CD4-positive, alpha-beta T cell treated with Interleukin-10 for 1 hour (primary cell): Measurements from ENCODE around the gene AKR1C2.
"Not testable (repeated sequence)": the region's sequence is repeated elsewhere in the genome, so short reads cannot be mapped to it uniquely, and the experiment has no call there.

Experiments
- DNase-seq: peaks from one replicate; pipeline ENCODE4 v3.0.0-alpha.2; 2020

AKR1C2 gene

DNA sequence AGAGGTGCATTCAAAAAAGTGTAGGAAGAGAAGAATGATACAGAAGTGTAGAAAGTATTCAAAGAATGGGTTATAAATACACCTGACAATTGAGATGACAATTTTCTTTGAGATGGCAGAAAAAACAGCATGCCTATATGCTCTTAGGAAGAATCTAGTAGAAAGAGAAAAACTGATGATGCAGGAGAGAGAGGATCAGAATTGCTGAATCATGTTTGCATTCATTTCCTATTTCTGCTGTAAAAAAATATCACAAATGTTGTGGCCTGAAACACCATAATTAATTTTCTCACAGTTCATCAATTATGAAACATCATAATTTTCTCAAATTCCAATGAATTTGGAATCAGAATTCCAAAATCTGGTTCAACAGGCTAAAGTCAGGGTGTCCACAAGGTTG lies 50.3 kb downstream of the AKR1C2 start:
- no peak for DNase-seq

DNA sequence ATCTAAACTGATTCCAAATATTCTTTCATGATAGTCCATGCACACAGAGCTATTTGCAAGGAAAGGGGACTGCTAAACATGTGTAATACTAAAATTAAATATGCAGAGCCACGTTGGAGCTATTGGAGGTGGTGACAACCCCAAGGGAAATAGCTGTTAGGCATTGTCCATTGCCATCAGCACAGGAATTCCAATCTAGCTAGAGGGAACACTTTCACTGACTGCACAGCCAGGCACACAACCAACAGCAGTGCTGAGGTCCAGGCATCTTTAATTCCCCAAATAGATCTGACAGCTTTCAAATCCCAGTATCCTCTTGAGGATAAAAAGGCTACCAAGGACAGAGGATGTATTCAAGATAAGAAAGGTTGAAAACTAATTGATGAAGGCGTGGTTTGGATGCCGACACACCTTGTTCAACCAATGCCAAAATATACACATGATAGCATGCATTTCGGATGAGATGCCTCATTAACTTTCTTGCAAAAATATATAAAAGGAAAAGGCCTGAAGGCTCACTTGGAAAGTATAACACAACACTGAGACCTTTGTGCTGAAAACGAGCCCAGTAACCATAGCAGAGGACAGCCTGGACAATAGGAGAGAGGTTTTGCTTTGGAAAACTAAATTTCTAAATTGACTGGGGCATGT lies 52.0 kb downstream of the AKR1C2 start:
- DNase-seq = not testable (repeated sequence)

DNA sequence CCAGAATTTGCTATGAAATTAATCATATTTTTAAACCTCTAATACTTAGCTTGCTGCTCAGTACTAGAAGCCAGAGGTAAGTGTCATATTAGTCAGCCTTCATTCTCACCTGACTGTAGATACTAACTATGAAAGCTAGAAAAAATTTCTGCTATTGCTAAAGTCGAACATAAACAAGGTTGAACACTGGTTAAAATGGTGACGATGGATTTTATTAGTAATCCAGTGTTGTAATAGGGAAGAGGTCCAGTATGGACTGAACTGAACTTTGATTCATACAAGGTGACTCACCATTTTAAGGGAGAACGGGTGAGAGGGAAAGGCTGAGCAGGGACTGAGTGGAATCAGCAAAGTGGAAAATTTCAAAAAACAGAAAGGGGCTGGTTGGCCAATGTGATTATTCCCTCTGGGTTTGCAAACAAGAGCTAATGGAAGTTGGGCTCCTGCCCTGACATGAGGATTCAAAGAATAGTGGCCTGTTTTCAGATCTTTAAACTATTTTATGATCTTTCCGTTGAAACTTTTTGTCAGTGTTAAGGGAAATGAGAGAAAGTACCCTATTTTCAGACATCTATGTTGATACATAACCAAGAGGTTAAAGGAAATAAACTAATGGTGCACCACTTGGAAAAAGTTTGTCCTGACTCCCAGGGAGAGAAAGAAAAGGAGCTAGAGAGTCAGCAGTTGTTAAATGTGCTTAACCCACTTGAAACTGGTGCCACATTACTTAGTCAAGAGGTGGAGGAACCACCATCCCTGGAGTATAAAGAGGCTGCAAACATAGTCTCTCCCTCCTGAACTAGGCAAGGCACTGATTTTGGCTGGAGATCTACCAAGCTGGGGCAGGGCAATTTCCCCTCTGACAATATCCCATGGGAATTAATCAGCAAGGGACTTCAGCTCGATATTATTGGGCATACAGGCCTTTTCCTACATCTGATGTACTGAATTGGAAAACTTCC lies 55.7 kb downstream of the AKR1C2 start:
- no peak for DNase-seq

DNA sequence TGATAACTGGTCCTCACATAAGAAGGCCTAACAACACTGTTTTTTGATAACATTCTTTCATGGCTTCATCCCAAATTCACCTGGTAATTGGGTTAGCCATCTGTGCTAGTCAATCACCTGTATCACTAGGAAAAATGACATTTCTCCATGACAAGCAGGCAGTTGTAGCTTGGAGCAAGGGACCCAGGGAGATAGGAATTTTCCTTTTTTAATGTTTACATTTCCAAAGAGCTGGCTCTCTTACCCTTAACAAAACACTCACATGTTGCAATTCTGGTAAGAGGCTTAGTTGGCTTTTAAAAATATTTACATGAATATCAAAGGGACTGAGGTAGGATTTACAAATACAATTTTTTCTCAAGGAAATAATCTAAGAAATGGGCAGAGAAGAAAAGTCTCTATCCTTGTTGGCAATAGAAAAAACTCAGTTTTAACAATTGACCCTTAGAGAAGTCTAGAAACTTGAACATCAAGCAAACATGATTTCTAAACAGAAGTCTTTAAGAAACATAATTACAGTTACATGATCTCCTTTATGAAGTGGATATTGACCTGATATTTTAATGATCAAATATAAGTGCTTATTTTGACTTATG lies 56.5 kb downstream of the AKR1C2 start:
- no peak for DNase-seq

DNA sequence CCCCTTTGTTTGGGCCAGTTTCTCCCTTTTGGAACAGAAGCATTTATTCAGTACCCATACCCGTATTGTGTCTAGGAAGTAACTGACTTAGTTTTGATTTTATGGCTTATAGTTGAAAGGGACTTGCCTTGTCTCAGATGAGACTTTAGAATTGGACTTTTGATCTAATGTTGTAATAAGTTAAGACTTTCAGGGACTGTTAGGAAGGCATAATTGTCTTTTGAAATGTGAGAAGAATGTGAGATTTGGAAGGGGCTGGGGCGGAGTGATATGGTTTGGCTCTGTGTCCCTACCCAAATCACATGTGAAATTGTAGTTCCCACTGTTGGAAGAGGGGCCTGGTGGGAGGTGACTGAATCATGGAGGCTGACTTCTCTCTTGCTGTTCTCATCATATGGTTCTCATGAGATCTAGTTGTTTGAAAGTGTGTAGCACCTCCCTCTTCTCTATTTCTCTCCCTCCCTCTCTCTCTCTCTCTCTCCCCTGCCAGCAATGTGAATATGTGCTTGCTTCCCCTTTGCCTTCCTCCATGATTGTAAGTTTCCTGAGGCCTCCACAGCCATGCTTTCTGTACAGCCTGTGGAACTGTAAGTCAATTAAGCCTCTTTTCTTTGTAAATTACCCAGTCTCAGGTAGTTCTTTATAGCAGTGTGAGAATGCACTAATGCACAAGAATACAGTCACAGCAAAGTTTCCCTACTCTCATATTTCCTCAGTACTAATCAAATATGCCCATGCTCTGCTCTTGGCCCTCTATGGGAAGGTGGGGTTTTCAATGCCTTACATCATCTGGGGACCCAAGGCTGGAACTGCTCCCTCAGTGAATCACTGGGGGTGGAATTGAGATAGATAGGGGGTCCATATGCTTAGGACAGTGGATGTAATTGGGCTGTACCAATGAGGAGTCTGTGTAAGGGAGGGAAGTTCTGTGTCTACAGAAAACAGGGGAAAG lies 57.6 kb downstream of the AKR1C2 start:
- DNase-seq = no peak

DNA sequence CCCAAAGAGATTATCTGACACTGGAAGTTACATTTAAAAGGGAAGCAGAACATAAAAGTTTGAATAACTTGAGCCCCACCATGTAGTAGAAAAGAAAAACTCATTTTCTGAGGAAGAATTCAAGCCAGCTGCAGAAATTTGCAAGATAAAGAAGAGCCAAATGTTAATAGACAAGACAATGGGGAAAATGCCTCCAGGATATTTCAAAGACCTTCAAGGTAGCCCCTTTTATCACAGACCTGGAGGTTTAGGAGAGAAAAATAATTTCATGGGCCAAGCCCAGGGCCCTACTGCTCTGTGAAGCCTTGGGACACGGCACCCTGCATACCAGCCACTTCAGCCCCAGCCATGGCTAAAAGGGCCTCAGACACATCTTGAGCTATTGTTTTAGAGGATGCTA lies 58.8 kb downstream of the AKR1C2 start:
- no peak for DNase-seq

DNA sequence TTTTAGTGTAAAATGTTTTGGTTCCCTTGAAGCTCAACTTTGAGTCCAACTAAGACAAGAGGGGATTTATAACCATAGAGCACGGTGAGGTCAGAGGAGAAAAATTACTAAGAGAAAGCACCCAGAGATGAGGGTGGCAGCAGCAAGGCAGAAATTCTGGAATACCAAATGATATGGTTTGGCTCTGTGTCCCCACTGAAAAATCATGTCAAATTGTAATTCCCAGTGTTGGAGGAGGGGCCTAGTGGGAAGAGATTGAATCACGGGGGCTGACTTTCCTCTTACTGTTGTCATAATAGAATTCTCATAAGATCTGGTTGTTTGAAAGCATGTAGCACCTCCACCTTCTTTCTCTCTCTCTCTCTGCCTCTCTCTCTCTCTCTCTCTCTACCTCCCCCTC lies 59.8 kb downstream of the AKR1C2 start:
- no peak for DNase-seq

DNA sequence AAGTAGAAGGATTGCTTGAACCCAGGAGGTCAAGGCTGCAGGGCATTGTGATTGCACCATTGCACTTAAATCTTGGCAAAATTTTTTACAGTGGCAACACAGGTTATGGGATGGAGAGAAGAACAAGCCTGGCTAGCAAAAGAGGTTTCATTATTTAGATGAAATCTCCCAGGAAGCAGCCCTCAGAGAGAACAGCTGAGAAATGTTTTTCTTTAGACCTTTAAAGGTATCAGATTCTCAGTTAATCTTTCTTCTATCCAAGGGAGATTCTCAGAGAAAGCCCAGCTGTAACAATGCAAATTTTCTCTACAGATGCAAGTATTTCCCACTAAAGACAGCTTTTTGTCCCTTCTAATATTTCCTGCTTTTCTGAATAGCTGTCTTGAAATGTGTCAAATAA lies 60.2 kb downstream of the AKR1C2 start:
- not testable (repeated sequence) for DNase-seq

DNA sequence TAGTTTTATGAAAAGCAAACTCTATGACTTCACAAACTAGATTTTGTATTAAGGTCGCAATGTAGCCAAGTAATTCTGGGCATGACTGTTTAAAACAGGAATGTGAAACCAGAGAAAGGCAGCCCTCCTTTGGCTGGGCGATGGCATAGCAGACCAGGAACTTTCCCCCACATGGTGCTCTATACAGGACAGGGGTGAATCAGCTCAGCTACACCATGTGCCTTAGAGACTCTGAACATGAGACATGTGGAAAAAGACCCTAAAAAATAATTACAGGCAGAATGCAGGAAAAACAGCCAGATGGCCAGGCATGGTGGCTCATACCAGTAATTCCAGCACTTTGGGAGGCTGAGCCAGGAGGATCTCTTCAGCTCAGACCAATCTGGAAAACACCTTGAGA lies 60.7 kb downstream of the AKR1C2 start:
- DNase-seq = not testable (repeated sequence)

DNA sequence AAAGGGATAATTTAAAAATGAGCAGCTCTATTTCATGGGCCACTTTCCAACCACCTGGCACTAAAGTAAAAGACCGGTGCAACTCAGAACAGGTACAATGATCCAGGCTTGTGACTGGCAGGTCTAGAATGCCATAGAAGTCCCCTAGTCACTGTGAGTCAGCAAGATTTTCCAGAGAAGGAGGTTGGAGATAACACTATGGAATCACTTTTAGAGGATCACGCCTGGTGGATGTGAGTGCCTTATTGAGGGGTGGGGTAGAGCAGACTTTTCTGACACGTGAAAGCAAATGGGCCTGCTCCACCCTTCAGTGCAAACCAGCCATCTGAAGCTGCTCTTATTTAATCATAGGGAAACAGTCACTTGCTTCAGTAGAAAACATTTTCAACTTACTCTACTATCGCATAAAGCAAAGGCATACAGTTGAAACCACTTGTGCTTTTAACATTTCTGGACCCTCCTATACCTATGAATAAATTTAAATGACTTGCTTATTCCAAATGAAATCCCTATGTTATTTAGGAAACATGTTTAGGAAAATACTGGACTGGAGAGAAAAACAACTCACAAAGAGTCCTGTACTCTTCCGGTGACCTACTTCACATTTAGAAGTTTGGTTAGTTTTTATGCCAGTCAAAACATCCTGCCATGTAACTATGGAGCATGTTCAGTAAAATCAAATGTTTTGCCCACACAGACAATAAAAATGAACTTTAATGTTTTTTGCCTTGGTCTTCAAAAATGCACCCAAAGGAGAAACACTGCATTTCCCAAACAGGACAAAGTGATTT lies 61.9 kb downstream of the AKR1C2 start:
- DNase-seq = no peak

DNA sequence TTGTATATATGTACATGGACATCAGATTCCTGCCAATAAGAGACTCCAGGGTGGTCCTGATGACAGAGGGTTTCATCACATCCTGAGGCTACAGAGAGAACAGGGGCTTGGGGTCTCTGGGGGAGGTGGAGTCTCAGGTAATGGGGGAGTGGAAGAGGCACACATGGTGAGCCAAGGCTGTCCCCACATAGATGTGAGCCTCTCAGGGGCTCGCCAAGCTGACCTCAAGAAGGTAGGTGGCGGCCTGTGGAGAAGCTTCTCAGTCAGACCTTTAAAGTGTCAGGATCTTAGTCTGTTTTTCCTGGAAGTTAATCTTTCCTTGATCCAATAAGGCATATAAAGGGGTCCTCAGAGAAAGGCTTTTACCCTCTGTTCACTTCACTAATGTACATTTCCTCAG lies 62.7 kb downstream of the AKR1C2 start:
- not testable (repeated sequence) for DNase-seq

DNA sequence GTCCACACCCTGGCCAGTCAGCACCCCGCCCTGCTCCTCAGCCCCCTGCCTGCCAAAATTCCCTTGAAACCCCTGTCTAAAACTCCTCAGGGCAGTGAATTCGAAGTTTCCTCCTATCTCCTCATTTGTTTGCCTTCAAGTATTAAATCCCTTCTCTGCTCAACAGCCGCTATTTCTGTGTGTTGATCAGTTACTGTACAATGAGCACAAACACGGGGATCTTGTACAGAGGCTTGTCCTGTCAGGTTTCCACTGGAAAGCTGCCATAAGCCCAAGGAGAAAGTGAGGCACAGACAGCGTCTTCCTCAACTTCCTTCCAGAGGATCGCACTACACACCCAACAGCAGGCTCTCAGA lies 63.6 kb downstream of the AKR1C2 start:
- DNase-seq = not testable (repeated sequence)

DNA sequence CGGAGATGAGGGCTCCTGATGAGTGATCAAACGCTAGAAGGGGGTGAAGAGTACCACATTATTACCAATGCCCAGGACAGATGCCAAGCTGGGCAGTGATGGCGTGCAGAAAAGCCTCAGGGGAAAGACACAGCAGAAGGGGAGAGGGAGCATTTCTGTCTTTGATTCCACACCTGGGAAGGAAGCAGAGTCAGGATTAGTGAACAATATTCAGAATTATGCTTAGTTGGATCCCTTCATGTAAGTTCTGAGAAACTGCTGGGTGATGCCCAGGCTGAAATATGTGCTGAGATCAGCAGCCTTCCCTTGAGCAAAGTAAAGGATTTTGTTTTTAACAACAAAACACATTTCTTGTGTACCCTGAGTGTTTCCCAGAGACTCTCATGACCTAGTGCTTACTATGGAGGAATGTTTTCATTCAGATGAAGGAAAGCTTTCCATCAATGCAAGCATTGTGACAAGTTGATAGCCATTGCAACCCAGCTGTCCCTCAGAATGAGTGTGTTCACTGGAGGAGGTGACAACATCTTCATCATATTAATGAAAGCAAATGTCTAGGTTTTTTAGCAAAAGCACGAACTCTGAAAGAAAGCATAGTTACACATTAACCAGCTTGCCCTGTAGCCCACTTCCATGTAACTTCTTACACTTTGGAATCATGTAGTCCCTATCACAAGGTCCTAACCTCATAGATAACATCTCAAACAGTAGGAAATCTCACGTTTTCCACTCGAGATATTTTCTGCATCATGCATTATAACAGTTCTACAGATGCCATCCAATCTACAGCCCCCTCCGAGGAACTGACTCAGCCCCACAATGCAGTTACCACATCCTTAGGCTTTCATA lies 64.2 kb downstream of the AKR1C2 start:
- no peak for DNase-seq
